ENCODE results near the gene ABHD11.

ABHD11 gene

GRCh38 chr7:73700581-73701134, 37.9 kb downstream of the ABHD11 start:
- DNase-seq, result no peak

- DNase-seq, result no peak
Observed at GRCh38 chr7:73700069-73700423, 38.6 kb downstream of the ABHD11 start.

GRCh38 chr7:73699370-73700068, 39.1 kb downstream of the ABHD11 start:
- no peak for DNase-seq

- no peak for DNase-seq
Observed at GRCh38 chr7:73698410-73698809, 40.2 kb downstream of the ABHD11 start.

- no peak for DNase-seq
Observed at GRCh38 chr7:73696372-73696771, 42.2 kb downstream of the ABHD11 start.

GRCh38 chr7:73690646-73691045, 48.0 kb downstream of the ABHD11 start:
- no peak for DNase-seq

GRCh38 chr7:73688288-73688687, 50.3 kb downstream of the ABHD11 start:
- DNase-seq, result no peak
